VCaP (cell line): ENCODE results near the gene NUDT9.

ENCODE experiments used
- H3K27ac ChIP-seq: fragments of 450-650 bp; 2 replicates; pipeline ENCODE4 v1.5.1; 2017
- TF ChIP-seq, protein P1 (sequence below): fragments of 450-650 bp; conservative IDR thresholded peaks from 2 replicates; pipeline ENCODE4 v1.5.1; 2017; ENCODE audit warnings: mild to moderate bottlenecking, moderate library complexity

NUDT9 gene

DNA sequence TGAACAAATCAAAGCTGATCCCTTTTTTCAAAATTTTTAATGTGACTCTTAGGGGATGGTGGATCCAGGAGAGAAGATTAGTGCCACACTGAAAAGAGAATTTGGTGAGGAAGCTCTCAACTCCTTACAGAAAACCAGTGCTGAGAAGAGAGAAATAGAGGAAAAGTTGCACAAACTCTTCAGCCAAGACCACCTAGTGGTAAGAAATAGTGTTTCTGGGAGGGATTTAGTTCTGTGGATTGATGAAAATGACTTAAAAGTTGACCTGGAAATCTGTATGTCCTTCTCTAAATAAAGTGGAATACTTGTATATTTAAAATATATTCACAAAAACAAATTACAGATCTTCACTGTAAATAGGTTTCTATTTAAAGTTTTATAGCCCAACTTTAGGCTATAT is 29.2 kb downstream of the NUDT9 start:
- TF ChIP-seq, protein P1, sequence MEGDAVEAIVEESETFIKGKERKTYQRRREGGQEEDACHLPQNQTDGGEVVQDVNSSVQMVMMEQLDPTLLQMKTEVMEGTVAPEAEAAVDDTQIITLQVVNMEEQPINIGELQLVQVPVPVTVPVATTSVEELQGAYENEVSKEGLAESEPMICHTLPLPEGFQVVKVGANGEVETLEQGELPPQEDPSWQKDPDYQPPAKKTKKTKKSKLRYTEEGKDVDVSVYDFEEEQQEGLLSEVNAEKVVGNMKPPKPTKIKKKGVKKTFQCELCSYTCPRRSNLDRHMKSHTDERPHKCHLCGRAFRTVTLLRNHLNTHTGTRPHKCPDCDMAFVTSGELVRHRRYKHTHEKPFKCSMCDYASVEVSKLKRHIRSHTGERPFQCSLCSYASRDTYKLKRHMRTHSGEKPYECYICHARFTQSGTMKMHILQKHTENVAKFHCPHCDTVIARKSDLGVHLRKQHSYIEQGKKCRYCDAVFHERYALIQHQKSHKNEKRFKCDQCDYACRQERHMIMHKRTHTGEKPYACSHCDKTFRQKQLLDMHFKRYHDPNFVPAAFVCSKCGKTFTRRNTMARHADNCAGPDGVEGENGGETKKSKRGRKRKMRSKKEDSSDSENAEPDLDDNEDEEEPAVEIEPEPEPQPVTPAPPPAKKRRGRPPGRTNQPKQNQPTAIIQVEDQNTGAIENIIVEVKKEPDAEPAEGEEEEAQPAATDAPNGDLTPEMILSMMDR = no peak
- H3K27ac ChIP-seq = no peak overlapping the region

DNA sequence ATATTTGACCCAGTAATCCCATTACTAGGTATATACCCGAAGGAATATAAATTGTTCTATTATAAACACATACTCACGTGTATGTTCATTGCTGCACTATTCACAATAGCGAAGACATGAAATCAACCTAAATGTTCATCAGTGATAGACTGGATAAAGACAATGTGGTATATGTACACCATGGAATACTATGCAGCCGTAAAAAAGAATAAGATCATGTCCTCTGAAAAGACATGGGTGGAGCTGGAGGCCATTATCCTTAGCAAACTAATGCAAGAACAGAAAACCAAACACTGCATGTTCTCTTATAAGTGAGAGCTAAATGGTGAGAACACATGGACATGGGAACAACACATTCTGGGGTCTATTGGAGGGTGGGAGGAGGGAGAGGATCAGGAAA is 36.5 kb downstream of the NUDT9 start:
- TF ChIP-seq, protein P1 = no peak
- no peak overlapping the region for H3K27ac ChIP-seq

DNA sequence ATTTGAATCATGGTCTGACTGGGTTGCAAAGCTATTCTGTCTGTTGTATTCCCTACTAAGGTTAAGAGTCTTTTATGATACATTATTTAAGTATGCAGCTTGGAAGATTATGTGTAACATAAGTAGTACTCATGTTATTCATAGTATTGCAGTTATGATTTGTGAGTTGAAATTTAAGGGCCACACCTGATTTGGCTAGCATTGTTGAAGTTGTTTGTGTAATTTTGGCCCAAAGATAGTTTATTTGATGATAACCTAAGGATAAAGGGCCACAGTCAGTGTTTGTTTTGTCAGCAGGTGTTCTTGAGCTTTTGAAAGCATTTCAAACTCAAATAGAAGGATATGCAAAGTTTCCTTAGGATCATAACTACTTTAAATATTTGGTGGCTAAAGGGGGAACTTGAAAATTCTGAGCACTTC is 38.9 kb downstream of the NUDT9 start:
- TF ChIP-seq, protein P1 = no peak
- H3K27ac ChIP-seq = peak overlapping the region; percentile 3; the same call in 1 of the 2 replicates

DNA sequence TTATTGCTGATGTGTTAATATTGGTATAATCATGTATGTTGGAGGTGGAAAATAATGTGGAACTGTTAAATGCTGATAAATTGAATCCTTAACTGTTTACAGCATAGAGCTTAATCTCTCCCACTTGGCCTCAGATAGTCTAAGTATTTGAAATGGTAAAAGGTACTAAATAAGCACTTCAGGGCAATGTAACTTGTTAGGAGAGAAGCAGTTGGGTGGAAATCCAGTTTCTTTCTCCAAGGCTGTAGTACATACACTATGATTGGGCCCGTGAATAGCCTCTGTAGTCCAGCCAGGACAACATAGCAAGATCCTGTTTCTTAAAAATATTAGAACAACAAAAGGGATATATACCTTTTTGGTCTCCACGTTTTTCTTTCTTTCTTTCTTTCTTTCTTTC is 39.7 kb downstream of the NUDT9 start:
- TF ChIP-seq, protein P1 = no peak
- H3K27ac ChIP-seq = no peak overlapping the region

DNA sequence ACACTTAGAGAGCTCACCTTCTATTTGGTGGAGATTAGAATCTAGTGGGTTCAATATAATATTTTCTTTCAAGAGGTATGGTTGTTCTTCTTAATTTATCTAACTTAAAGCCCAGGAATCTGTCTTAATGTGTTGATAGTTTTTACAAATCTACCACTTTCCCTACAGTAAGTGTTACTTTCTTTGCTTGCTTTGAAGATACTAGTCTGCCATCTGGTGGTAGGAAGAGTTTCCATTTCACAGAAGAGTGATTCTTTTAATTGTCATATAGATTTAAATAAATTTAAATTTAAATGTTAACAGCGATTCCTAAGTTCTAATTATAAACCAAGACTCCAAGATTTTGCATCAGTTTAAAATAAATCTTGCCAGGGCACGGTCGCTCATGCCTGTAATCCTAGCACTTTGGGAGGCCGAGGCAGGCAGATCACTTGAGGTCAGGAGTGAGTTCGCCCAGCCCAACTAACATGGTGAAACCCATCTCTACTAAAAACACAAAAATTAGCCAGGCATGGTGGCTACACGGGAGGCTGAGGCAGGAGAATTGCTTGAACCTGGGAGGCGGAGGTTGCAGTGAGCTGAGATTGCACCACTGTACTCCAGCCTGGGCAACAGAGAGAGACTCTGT is 43.5 kb downstream of the NUDT9 start:
- TF ChIP-seq, protein P1 = peak; percentile 85
- no peak overlapping the region for H3K27ac ChIP-seq

DNA sequence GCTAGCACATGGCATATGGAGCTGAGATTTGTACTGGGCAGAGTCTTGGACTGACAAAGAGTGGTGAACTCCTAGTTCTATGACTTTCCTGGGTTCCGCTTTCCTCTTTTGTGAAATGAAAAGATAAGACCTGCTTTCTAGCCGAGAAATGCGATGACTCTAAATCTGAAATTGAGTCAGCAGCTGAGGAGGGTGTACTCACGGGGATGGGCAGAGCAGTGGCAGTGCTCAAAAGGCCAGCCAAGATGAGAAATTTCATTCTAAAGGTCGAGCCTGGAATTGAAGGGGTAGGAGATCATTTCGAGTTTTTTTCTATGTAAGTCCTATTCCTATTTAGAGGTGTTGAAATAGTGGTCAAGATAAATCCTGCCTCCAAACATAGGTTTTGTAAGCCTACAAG is 47.0 kb downstream of the NUDT9 start:
- TF ChIP-seq, protein P1 = no peak

DNA sequence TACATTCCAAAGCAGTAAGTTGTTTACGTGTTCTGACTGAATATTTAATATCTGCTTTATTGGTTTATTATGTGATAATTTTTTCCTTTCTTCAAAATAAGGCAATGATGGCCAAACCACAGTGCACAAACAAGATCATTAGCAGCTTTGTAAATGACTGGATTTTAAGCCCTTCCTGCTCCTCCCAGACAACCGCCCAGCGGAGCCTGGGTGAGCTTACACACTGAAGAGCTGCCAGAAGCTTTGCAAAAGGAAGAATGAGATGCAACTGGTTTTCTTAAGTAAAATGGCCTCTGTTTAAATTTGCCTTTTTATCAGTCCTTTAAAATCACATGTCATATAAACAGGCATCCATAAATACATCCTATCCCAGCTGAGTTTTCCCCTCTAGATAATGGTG is 54.6 kb downstream of the NUDT9 start:
- TF ChIP-seq, protein P1 = no peak
- no peak overlapping the region for H3K27ac ChIP-seq

More for the DNA sequence above, 47.0 kb downstream of the NUDT9 start:
- H3K27ac ChIP-seq = no peak overlapping the region
